Neutrophil (primary cell): ENCODE data around the gene CATSPER3.

Experiments
- H3K27ac ChIP-seq: fragments of 200-600 bp; sonication (generic); 2 replicates; pipeline ENCODE4 v1.5.1; 2016; ENCODE audit warnings: mild to moderate bottlenecking, moderate library complexity
- H3K27me3 ChIP-seq: fragments of 200-600 bp; sonication (generic); 2 replicates; pipeline ENCODE4 v1.6.0; 2016; ENCODE audit warnings: mild to moderate bottlenecking
- H3K36me3 ChIP-seq: fragments of 200-600 bp; sonication (generic); 2 replicates; pipeline ENCODE4 v1.5.1; 2017
- H3K4me1 ChIP-seq, 2 experiments: fragments of 200-600 bp in 1 of 2; sonication (generic) in 1 of 2; 1 replicate in 1 of 2; 2 replicates in 1 of 2; pipeline versions ENCODE4 v1.5.1 to v1.6.1; 2013 to 2016; ENCODE audit warnings: low read depth in 1 of 2, low read length in 1 of 2, mild to moderate bottlenecking in 1 of 2, moderate library complexity in 1 of 2; ENCODE audit not compliant: control insufficient read depth in 1 of 2, insufficient read depth in 1 of 2
- H3K4me3 ChIP-seq, 2 experiments: fragments of 200-600 bp in 1 of 2; sonication (generic) in 1 of 2; 1 replicate in 1 of 2; 2 replicates in 1 of 2; pipeline ENCODE4 v1.5.1; 2013 to 2016; ENCODE audit warnings: low read depth in 1 of 2, low read length in 1 of 2, mild to moderate bottlenecking in 1 of 2, moderate library complexity in 1 of 2
- H3K9me3 ChIP-seq: fragments of 200-600 bp; sonication (generic); 2 replicates; pipeline ENCODE4 v1.5.1; 2016
- CTCF ChIP-seq: fragments of 200-600 bp; sonication (generic); IDR thresholded peaks from 2 replicates; pipeline ENCODE4 v1.5.1; 2016; ENCODE audit warnings: antibody characterized with exemption

CATSPER3 gene

GRCh38 chr5:135034236-135034962 lies 66.7 kb downstream of the CATSPER3 start:
- no peak overlapping the region for H3K4me3 ChIP-seq
- H3K27ac ChIP-seq = no peak overlapping the region
- H3K4me1 ChIP-seq = peaks cover 20 to 37% of the 10 kb centered on the region in 2 experiments
- H3K36me3 ChIP-seq = no peaks in the 10 kb centered on the region
- no peaks in the 10 kb centered on the region for H3K9me3 ChIP-seq
- TF ChIP-seq CTCF = no peak
- H3K27me3 ChIP-seq = peaks cover 100% of the 10 kb centered on the region

GRCh38 chr5:135034963-135035677 lies 67.4 kb downstream of the CATSPER3 start:
- Histone ChIP-seq H3K27ac (no peak overlapping the region), H3K4me1 (peaks cover 20 to 41% of the 10 kb centered on the region in 2 experiments), H3K4me3 (no peak overlapping the region), H3K27me3 (peaks cover 100% of the 10 kb centered on the region), H3K36me3 (no peaks in the 10 kb centered on the region), H3K9me3 (no peaks in the 10 kb centered on the region)
- TF ChIP-seq CTCF = no peak

- no peak overlapping the region for H3K4me3 ChIP-seq
- H3K4me1 ChIP-seq = peaks cover 20 to 39% of the 10 kb centered on the region in 2 experiments
- H3K36me3 ChIP-seq = no peaks in the 10 kb centered on the region
- no peak for TF ChIP-seq CTCF
- H3K27me3 ChIP-seq = peaks cover 100% of the 10 kb centered on the region
- no peak overlapping the region for H3K27ac ChIP-seq
- no peaks in the 10 kb centered on the region for H3K9me3 ChIP-seq
These were observed 67.9 kb downstream of the CATSPER3 start for GRCh38 chr5:135035678-135036030.

DNA sequence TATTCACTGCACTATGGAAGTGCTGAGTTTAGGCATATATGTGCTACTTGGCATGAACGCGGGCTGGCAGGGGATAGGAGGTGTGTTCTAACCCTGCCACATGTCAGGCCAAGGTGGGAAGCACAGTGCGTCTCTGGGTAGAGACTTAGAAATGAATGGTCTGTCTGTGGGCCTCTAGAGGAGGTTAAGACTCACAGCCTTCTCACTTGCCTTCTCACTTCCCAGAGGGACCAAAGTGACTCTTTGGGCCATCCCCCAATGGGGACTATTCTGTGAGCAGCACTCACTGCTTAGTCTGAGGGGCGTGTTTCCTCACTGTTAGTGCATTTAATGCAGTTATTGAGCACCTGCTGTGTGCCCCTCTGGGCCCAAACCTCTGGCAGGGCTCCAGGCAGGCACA lies 68.7 kb downstream of the CATSPER3 start:
- Histone ChIP-seq H3K4me1 (peaks cover 13 to 35% of the 10 kb centered on the region in 2 experiments), H3K36me3 (no peaks in the 10 kb centered on the region), H3K4me3 (no peak overlapping the region), H3K27ac (no peak overlapping the region), H3K9me3 (no peaks in the 10 kb centered on the region), H3K27me3 (peaks cover 100% of the 10 kb centered on the region)
- no peak for TF ChIP-seq CTCF

DNA sequence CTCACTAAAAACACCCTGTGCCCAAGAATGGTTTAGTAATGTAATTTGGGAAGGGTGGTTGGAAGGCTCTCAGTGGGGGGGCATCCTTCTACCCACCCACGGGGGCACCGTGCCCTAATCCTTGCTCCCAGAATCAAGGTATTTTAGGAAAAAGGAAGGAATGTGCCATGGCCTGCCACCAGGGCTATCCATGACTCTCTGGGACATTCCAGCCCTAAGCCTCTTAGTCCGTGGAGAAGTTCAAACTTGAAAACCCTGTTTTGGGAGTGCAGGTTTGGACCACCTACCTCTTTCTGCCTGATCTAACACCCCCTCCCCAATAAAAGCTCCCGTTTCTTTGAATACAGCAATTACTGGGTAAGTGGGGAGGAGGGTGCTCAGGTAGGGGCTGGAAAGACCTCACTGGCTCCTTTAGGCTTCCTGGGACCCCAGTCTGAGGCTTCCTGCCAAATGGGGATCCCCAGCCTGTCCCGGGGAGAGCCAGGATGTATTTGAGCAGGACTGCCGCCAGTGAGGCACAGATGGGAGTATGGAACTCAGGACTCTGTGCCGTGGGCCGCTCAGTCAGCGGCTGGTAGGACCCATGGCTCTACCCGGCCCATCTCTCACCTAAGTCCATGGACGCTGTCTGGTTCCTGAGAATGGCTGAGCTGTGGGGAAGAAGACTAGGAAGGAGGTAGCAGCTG lies 70.0 kb downstream of the CATSPER3 start:
- peaks cover 7 to 30% of the 10 kb centered on the region in 2 experiments for H3K4me1 ChIP-seq
- H3K27me3 ChIP-seq = peaks cover 100% of the 10 kb centered on the region
- TF ChIP-seq CTCF = no peak
- no peak overlapping the region for H3K27ac ChIP-seq
- no peaks in the 10 kb centered on the region for H3K36me3 ChIP-seq
- H3K9me3 ChIP-seq = no peaks in the 10 kb centered on the region
- H3K4me3 ChIP-seq = no peak overlapping the region
